NCI-H2196 treated with DMSO at 0.1 percent for 48 hours (cell line): ENCODE results near the gene CCDC13.

Source experiments
- DNase-seq: peaks from one replicate; lab custom pipeline; 2025; ENCODE audit not compliant: unreplicated experiment; lab: John Stamatoyannopoulos, UW

CCDC13 gene

GRCh38 chr3:42753757-42754156, 19.3 kb downstream of the CCDC13 start:
- DNase-seq, result no peak

- DNase-seq, result no peak
Measured at GRCh38 chr3:42752961-42753360, 20.1 kb downstream of the CCDC13 start.

GRCh38 chr3:42752441-42752840, 20.6 kb downstream of the CCDC13 start:
- DNase-seq, result no peak

GRCh38 chr3:42751609-42752008, 21.4 kb downstream of the CCDC13 start:
- no peak for DNase-seq

- no peak for DNase-seq
Measured at GRCh38 chr3:42750834-42751233, 22.2 kb downstream of the CCDC13 start.

- DNase-seq, result no peak
Measured at GRCh38 chr3:42749753-42750231, 23.3 kb downstream of the CCDC13 start.

- DNase-seq, result no peak
Measured at GRCh38 chr3:42749025-42749752, 23.9 kb downstream of the CCDC13 start.

- DNase-seq, result no peak
Measured at GRCh38 chr3:42747581-42747980, 25.5 kb downstream of the CCDC13 start.

- peak; percentile 39 for DNase-seq
Measured at GRCh38 chr3:42746455-42747450, 26.3 kb downstream of the CCDC13 start.

GRCh38 chr3:42745776-42746454, 27.1 kb downstream of the CCDC13 start:
- no peak for DNase-seq

- no peak for DNase-seq
Measured at GRCh38 chr3:42745291-42745745, 27.7 kb downstream of the CCDC13 start.

- DNase-seq, result no peak
Measured at GRCh38 chr3:42743204-42743995, 29.7 kb downstream of the CCDC13 start.

GRCh38 chr3:42742688-42743087, 30.4 kb downstream of the CCDC13 start:
- no peak for DNase-seq

- no peak for DNase-seq
Measured at GRCh38 chr3:42742259-42742658, 30.8 kb downstream of the CCDC13 start.

- no peak for DNase-seq
Measured at GRCh38 chr3:42741796-42742195, 31.3 kb downstream of the CCDC13 start.

- no peak for DNase-seq
Measured at GRCh38 chr3:42739401-42740158, 33.5 kb downstream of the CCDC13 start.

GRCh38 chr3:42736531-42736930, 36.5 kb downstream of the CCDC13 start:
- no peak for DNase-seq

GRCh38 chr3:42736081-42736480, 37.0 kb downstream of the CCDC13 start:
- DNase-seq, result no peak

GRCh38 chr3:42735615-42736014, 37.4 kb downstream of the CCDC13 start:
- no peak for DNase-seq

- no peak for DNase-seq
Measured at GRCh38 chr3:42735019-42735418, 38.0 kb downstream of the CCDC13 start.
